ENCODE measurements around the gene RGP1.

The RGP1 gene

DNA sequence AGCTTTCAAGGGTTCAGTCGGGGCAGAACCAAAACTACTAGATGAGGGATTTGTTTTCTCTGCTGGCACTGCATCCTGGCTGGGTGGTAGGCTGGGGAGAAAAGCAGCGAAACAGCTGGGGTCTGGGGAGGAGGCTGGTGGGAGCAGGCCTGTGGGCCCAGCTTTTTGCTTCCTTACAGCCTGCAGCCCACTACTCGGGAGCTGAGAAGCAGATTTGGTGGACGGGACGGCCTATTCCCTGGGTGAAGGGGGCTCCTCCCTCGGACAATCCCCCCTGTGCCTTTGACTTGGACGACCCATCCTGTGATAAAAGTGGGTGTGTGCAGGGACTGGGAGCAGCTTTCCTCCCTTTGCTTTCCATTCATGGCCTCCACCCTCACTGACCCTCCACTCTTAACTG, 51.4 kb downstream of the RGP1 start:
- no peak for DNase-seq (ENCODE audit: low read depth)
- no peak overlapping the region for H3K4me3 ChIP-seq (ENCODE audit: low read depth, low read length)
- no peak for TF ChIP-seq MYC (IDR thresholded peaks at IDR 0.05; ENCODE audit: low read depth, low read length)
- TF ChIP-seq, protein P1, sequence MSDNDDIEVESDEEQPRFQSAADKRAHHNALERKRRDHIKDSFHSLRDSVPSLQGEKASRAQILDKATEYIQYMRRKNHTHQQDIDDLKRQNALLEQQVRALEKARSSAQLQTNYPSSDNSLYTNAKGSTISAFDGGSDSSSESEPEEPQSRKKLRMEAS (IDR thresholded peaks at IDR 0.05; ENCODE audit: low read depth, low read length): no peak
- TF ChIP-seq POLR2A (IDR thresholded peaks at IDR 0.05; ENCODE audit: extremely low read depth, insufficient read length): no peak
- TF ChIP-seq, protein P2, sequence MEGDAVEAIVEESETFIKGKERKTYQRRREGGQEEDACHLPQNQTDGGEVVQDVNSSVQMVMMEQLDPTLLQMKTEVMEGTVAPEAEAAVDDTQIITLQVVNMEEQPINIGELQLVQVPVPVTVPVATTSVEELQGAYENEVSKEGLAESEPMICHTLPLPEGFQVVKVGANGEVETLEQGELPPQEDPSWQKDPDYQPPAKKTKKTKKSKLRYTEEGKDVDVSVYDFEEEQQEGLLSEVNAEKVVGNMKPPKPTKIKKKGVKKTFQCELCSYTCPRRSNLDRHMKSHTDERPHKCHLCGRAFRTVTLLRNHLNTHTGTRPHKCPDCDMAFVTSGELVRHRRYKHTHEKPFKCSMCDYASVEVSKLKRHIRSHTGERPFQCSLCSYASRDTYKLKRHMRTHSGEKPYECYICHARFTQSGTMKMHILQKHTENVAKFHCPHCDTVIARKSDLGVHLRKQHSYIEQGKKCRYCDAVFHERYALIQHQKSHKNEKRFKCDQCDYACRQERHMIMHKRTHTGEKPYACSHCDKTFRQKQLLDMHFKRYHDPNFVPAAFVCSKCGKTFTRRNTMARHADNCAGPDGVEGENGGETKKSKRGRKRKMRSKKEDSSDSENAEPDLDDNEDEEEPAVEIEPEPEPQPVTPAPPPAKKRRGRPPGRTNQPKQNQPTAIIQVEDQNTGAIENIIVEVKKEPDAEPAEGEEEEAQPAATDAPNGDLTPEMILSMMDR (IDR thresholded peaks at IDR 0.05; ENCODE audit: low read depth, low read length): no peak

DNA sequence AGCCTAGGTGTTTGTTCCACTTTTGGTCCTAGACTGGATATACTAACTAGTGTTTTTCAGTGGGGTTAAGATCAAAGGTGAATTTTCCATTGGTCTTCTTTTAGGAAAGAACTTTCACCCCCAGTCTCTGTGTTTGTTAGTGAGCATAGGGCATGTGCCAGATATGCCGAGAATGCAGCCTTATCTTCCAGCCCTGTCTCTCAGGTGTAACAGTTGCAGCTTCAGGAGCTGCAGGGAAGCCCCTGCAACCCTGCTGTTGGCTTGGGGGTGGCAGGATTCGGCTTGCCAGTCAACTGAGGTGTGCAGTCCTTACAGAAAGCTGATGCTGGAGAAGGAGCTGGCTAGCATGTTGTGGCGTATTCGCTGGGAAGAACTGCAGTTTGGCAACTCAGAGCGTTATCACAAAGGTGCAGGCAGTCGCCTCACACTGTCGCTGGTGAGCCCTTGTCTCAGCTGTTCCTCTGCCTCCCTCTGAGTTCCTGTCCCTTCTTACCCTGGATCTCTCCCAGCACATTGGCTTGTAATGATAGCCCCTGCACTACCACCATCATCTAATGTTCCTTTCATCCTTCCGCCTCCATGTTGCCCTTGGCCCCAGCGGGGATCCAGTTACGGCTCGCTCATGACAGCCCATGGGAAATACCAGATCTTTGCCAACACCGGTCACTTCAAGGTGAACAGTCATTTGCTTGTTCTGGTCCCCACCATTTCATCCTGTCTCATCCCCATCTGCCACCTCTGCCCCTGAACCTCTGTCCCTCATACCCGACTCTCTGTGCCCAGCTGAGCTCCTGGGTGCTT, 52.4 kb downstream of the RGP1 start:
- no peak for DNase-seq (ENCODE audit: low read depth)
- H3K4me3 ChIP-seq (ENCODE audit: low read depth, low read length): no peak overlapping the region
- TF ChIP-seq, protein P1 (IDR thresholded peaks at IDR 0.05; ENCODE audit: low read depth, low read length): no peak
- TF ChIP-seq, protein P2 (IDR thresholded peaks at IDR 0.05; ENCODE audit: low read depth, low read length): no peak
- TF ChIP-seq MYC (IDR thresholded peaks at IDR 0.05; ENCODE audit: low read depth, low read length) (no peak), POLR2A (IDR thresholded peaks at IDR 0.05; ENCODE audit: extremely low read depth, insufficient read length) (no peak)

DNA sequence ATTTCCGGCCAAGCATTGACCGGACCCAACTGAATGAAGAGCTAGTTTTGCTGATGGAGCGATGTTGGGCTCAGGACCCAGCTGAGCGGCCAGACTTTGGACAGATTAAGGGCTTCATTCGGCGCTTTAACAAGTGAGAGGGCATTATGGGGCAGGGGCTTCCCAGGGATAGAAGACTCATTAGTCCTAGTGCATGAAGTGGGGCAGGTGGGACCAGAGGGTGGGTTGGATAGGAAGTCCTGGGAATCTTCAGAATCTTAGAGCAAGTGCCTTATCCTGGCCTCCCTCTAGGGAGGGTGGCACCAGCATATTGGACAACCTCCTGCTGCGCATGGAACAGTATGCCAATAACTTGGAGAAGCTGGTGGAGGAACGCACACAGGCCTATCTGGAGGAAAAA, 57.0 kb downstream of the RGP1 start:
- TF ChIP-seq, protein P2 (IDR thresholded peaks at IDR 0.05; ENCODE audit: low read depth, low read length): no peak
- TF ChIP-seq, protein P1 (IDR thresholded peaks at IDR 0.05; ENCODE audit: low read depth, low read length): no peak
- TF ChIP-seq POLR2A (IDR thresholded peaks at IDR 0.05; ENCODE audit: extremely low read depth, insufficient read length) (no peak), MYC (IDR thresholded peaks at IDR 0.05; ENCODE audit: low read depth, low read length) (no peak)
- no peak overlapping the region for H3K4me3 ChIP-seq (ENCODE audit: low read depth, low read length)
- DNase-seq (ENCODE audit: low read depth): no peak

Measured in NB4 (cell line).